Occipital lobe (tissue), 2 donors: ENCODE results near the gene KRT17. TPM values are rescaled to one million over a fixed set of nuclear protein-coding genes. Genes with fewer than 3 reads are reported as not detected.
"Not testable (repeated sequence)": the region's sequence is repeated elsewhere in the genome, so short reads cannot be mapped to it uniquely, and the experiment has no call there.

ENCODE experiments used
- DNase-seq: peaks from one replicate; lab custom pipeline; 2025; lab: John Stamatoyannopoulos, UW
- total RNA-seq: library from RNA; depleted of rRNA; stranded (reverse); fragments of >200 nt; gene quantifications from one replicate; pipeline ENCODE4 v1.2.3, GENCODE V29; 2014

Gene KRT17
- total RNA-seq, 1 donor from 2014 or later, result 0.31 TPM

GRCh38 chr17:41621435-41621817, 2.9 kb downstream of the KRT17 start:
- not testable (repeated sequence) for DNase-seq

- no peak for DNase-seq
Measured at GRCh38 chr17:41620583-41621434, 3.6 kb downstream of the KRT17 start.

- DNase-seq, result not testable (repeated sequence)
Measured at GRCh38 chr17:41619927-41620582, 4.3 kb downstream of the KRT17 start.

GRCh38 chr17:41619036-41619926, 5.1 kb downstream of the KRT17 start:
- no peak for DNase-seq

GRCh38 chr17:41618341-41619035, 5.9 kb downstream of the KRT17 start:
- no peak for DNase-seq

GRCh38 chr17:41617698-41618097, 6.7 kb downstream of the KRT17 start:
- no peak for DNase-seq

- DNase-seq, result no peak
Measured at GRCh38 chr17:41617136-41617535, 7.2 kb downstream of the KRT17 start.

GRCh38 chr17:41616486-41616885, 7.9 kb downstream of the KRT17 start:
- DNase-seq, result not testable (repeated sequence)

GRCh38 chr17:41615454-41615853, 8.9 kb downstream of the KRT17 start:
- no peak for DNase-seq

- DNase-seq, result not testable (repeated sequence)
Measured at GRCh38 chr17:41614767-41615166, 9.6 kb downstream of the KRT17 start.

- DNase-seq, result no peak
Measured at GRCh38 chr17:41614098-41614497, 10.3 kb downstream of the KRT17 start.

- DNase-seq, result no peak
Measured at GRCh38 chr17:41613277-41614082, 10.9 kb downstream of the KRT17 start.

GRCh38 chr17:41612376-41613160, 11.8 kb downstream of the KRT17 start, which contains the start of gene KRT16:
KRT16 (minus strand) TSS chr17:41612767; CDS start chr17:41612688, 79 bp downstream.
- DNase-seq, result not testable (repeated sequence)

- no peak for DNase-seq
Measured at GRCh38 chr17:41610965-41611640, 13.3 kb downstream of the KRT17 start.

GRCh38 chr17:41610061-41610517, 14.3 kb downstream of the KRT17 start:
- DNase-seq, result not testable (repeated sequence)

- not testable (repeated sequence) for DNase-seq
Measured at GRCh38 chr17:41606930-41607329, 17.4 kb downstream of the KRT17 start.

- DNase-seq, result no peak
Measured at GRCh38 chr17:41602524-41602923, 21.9 kb downstream of the KRT17 start.

- no peak for DNase-seq
Measured at GRCh38 chr17:41600318-41600717, 24.1 kb downstream of the KRT17 start.

- DNase-seq, result no peak
Measured at GRCh38 chr17:41599680-41600079, 24.7 kb downstream of the KRT17 start.
